Peyer's patch (tissue), 4 donors: ENCODE measurements around the gene HSPBP1. TPM values are rescaled to one million over a fixed set of nuclear protein-coding genes. Genes with fewer than 3 reads are reported as not detected.

Source experiments
- DNase-seq, 3 donors: peaks; one replicate each; pipeline ENCODE4 v3.0.0-alpha.2; 2017 to 2019
- H3K27ac ChIP-seq, 4 donors: fragments of 200-600 bp; sonication (generic); one replicate each; pipeline ENCODE4 v1.5.1; 2016 to 2019
- H3K27me3 ChIP-seq, 2 donors: fragments of 200-600 bp; sonication (generic); one replicate each; pipeline ENCODE4 v1.5.1; 2019
- H3K36me3 ChIP-seq, 3 donors: fragments of 200-600 bp; sonication (generic); one replicate each; pipeline ENCODE4 v1.5.1; 2016 to 2019
- H3K4me1 ChIP-seq, 4 donors: fragments of 200-600 bp; sonication (generic); one replicate each; pipeline ENCODE4 v1.5.1; 2016 to 2019
- H3K4me3 ChIP-seq, 4 donors: fragments of 200-600 bp; sonication (generic); 1 replicate in 3 of 4; 2 replicates in 1 of 4; pipeline ENCODE4 v1.5.1; 2016 to 2019; ENCODE audit warnings: mild to moderate bottlenecking in 1 of 4
- H3K9me3 ChIP-seq, 4 donors: fragments of 200-600 bp; sonication (generic); one replicate each; pipeline ENCODE4 v1.5.1; 2016 to 2019; ENCODE audit warnings: mild to moderate bottlenecking in 1 of 4
- CTCF ChIP-seq, 6 experiments: fragments of 450-650 bp in 4 of 6; fragments of 200-600 bp in 2 of 6; sonication (generic) in 1 of 6; IDR thresholded peaks; one replicate each; pipeline ENCODE4 v1.5.1; 2017 to 2019; ENCODE audit warnings: antibody characterized with exemption in 6 of 6, mild to moderate bottlenecking in 3 of 6, moderate library complexity in 1 of 6
- POLR2A ChIP-seq, 2 donors: fragments of 450-650 bp; IDR thresholded peaks; one replicate each; pipeline ENCODE4 v1.5.1; 2017; ENCODE audit warnings: antibody characterized with exemption in 2 of 2, mild to moderate bottlenecking in 2 of 2, moderate library complexity in 2 of 2
- total RNA-seq, 4 donors: library from RNA; depleted of rRNA; stranded (reverse); fragments of >200 nt; gene quantifications; one replicate each; pipeline ENCODE4 v1.1.0, GENCODE V29; 2016

Gene HSPBP1
- total RNA-seq, 4 donors from 2014 or later, result 14.4 to 38.0 (median 25.6) TPM

DNA sequence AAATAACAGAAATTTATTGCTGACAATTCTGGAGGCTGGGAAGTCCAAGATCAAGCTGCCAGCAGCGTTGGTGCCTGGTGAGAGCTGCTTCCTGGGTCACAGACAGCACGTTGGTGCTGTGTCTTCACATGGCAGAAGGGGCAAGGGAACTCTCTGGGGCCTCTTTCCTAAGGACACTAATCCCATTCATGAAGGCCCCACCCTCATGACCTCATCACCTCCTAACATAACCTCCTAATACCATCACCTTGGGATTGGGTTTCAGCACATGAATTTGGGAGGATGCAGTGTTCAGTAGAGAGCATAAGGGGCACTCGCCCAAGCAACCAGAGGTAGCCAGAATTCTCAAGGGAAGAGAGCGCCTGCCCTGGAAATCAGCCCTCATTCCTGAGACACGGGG lies 29.5 kb upstream of the HSPBP1 start:
- no peak overlapping the region for H3K27ac ChIP-seq
- no peaks in the 10 kb centered on the region for H3K4me1 ChIP-seq
- H3K27me3 ChIP-seq, result no peaks in the 10 kb centered on the region
- TF ChIP-seq POLR2A (IDR thresholded peaks at IDR 0.05), result no peak
- TF ChIP-seq CTCF (IDR thresholded peaks at IDR 0.05), result no peak
- peaks cover 0 to 10% (median 0%) of the 10 kb centered on the region in 3 donors for H3K36me3 ChIP-seq
- no peak overlapping the region for H3K4me3 ChIP-seq
- DNase-seq, result no peak
- H3K9me3 ChIP-seq, result no peaks in the 10 kb centered on the region

GRCh38 chr19:55308281-55308680 lies 28.4 kb upstream of the HSPBP1 start:
- peaks cover 0 to 6% (median 0%) of the 10 kb centered on the region in 3 donors for H3K36me3 ChIP-seq
- TF ChIP-seq POLR2A (IDR thresholded peaks at IDR 0.05), result no peak
- TF ChIP-seq CTCF (IDR thresholded peaks at IDR 0.05), result no peak
- H3K27me3 ChIP-seq, result no peaks in the 10 kb centered on the region
- no peak overlapping the region for H3K27ac ChIP-seq
- H3K4me3 ChIP-seq, result no peak overlapping the region
- no peaks in the 10 kb centered on the region for H3K4me1 ChIP-seq
- DNase-seq, result no peak
- H3K9me3 ChIP-seq, result no peaks in the 10 kb centered on the region

DNA sequence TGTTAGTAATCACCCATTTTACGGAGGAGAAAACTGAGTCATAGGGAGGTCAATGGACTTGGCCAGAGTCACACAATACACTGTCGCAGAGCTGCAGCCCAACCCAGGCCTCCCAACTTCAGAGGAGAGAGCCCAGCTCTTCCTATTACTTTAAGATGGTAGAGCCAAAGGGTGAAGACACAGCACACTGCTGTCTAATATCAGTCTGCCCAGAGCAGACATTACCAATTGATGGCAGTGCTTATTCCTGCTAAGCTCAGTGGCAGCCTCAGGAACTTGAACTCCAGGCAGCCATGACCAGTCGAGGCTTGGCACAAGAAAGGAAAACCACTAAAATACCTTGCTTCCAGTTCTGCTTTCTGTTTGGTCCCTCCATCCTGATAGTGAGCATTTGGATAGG lies 26.8 kb upstream of the HSPBP1 start:
- Histone ChIP-seq H3K36me3 (no peaks in the 10 kb centered on the region), H3K27me3 (no peaks in the 10 kb centered on the region)

GRCh38 chr19:55305983-55306562 lies 26.2 kb upstream of the HSPBP1 start:
- H3K4me3 ChIP-seq, result no peak overlapping the region
- H3K9me3 ChIP-seq, result no peaks in the 10 kb centered on the region
- H3K27me3 ChIP-seq, result no peaks in the 10 kb centered on the region
- TF ChIP-seq POLR2A (IDR thresholded peaks at IDR 0.05), result no peak
- TF ChIP-seq CTCF (IDR thresholded peaks at IDR 0.05), result no peak
- H3K36me3 ChIP-seq, result no peaks in the 10 kb centered on the region
- H3K27ac ChIP-seq, result no peak overlapping the region
- no peak for DNase-seq
- peaks cover 0 to 8% (median 0%) of the 10 kb centered on the region in 4 donors for H3K4me1 ChIP-seq

More for the DNA sequence above, 26.8 kb upstream of the HSPBP1 start:
- Histone ChIP-seq H3K4me3 (no peak overlapping the region), H3K27ac (no peak overlapping the region), H3K9me3 (no peaks in the 10 kb centered on the region), H3K4me1 (peaks cover 0 to 3% (median 0%) of the 10 kb centered on the region in 4 donors)
- DNase-seq, result no peak
- TF ChIP-seq CTCF (IDR thresholded peaks at IDR 0.05) (no peak), POLR2A (IDR thresholded peaks at IDR 0.05) (no peak)

- Histone ChIP-seq H3K9me3 (no peaks in the 10 kb centered on the region), H3K27ac (no peak overlapping the region), H3K27me3 (no peaks in the 10 kb centered on the region), H3K36me3 (no peaks in the 10 kb centered on the region), H3K4me3 (no peak overlapping the region), H3K4me1 (peaks cover 0 to 8% (median 0%) of the 10 kb centered on the region in 4 donors)
- DNase-seq, result peak in 2 of 3 donors; percentile 36 to 63
- TF ChIP-seq POLR2A (IDR thresholded peaks at IDR 0.05), result no peak
- TF ChIP-seq CTCF (IDR thresholded peaks at IDR 0.05), result no peak
Measured at GRCh38 chr19:55305491-55305890, 25.6 kb upstream of the HSPBP1 start.
